HEK293 (cell line): ENCODE data around the gene CRYBB2.

ENCODE experiments used
- CTCF ChIA-PET: fragments of 350-600 bp; formaldehyde crosslinking; extraction: SDS; loops from one replicate; lab custom pipeline; 2021; ENCODE audit warnings: antibody characterized with exemption; lab: Yijun Ruan, JAX
- POLR2A ChIA-PET: fragments of 300-600 bp; formaldehyde crosslinking; extraction: SDS; loops from one replicate; lab custom pipeline; 2020; ENCODE audit warnings: antibody characterized with exemption, inconsistent platforms; lab: Yijun Ruan, JAX
- H3K27ac ChIP-seq: fragments of 200-500 bp; sonication (Bioruptor generic); 2 replicates; pipeline ENCODE4 v1.5.1; 2014; ENCODE audit warnings: low read depth, low read length, control low read depth, inconsistent platforms; ENCODE audit errors: extremely low read depth
- H3K36me3 ChIP-seq, 2 experiments: fragments of 200-500 bp in 1 of 2; sonication (Bioruptor generic) in 1 of 2; 1 replicate in 1 of 2; 2 replicates in 1 of 2; pipeline ENCODE4 v1.5.1; 2014 to 2017; ENCODE audit warnings: inconsistent platforms in 2 of 2, low read length in 2 of 2; ENCODE audit not compliant: control insufficient read depth in 2 of 2, insufficient read depth in 1 of 2
- H3K4me1 ChIP-seq: fragments of 200-500 bp; sonication (Bioruptor generic); 2 replicates; pipeline ENCODE4 v1.5.1; 2014; ENCODE audit warnings: mild to moderate bottlenecking, low read length, inconsistent platforms; ENCODE audit not compliant: control insufficient read depth, insufficient read depth
- H3K4me3 ChIP-seq: 2 replicates; pipeline ENCODE4 v1.5.1; 2011; ENCODE audit warnings: low read depth, mild to moderate bottlenecking, control low read depth, low read length, moderate library complexity
- H3K9me3 ChIP-seq: fragments of 200-500 bp; sonication (Bioruptor generic); 2 replicates; pipeline ENCODE4 v1.5.1; 2014; ENCODE audit warnings: low read depth, low read length, inconsistent platforms; ENCODE audit not compliant: control insufficient read depth, insufficient read depth
- EGR2 ChIP-seq: fragments of 450-650 bp; formaldehyde crosslinking; IDR thresholded peaks from 2 replicates; pipeline ENCODE4 v1.5.1; 2016; ENCODE audit warnings: low read depth, missing biosample characterization, missing genetic modification characterization
- SALL2 ChIP-seq: fragments of 450-650 bp; formaldehyde crosslinking; IDR thresholded peaks from 2 replicates; pipeline ENCODE4 v1.5.0; 2017; ENCODE audit warnings: missing biosample characterization, mild to moderate bottlenecking, missing genetic modification characterization, borderline replicate concordance
- SP2 ChIP-seq: fragments of 450-650 bp; formaldehyde crosslinking; IDR thresholded peaks from 2 replicates; pipeline ENCODE4 v1.5.1; 2016; ENCODE audit warnings: missing biosample characterization, missing genetic modification characterization
- ZBTB8A ChIP-seq: fragments of 450-650 bp; formaldehyde crosslinking; IDR thresholded peaks from 2 replicates; pipeline ENCODE4 v1.5.1; 2016; ENCODE audit warnings: missing biosample characterization, missing genetic modification characterization
- ZFHX2 ChIP-seq: fragments of 450-650 bp; formaldehyde crosslinking; conservative IDR thresholded peaks from 2 replicates; pipeline ENCODE4 v1.5.1; 2016; ENCODE audit warnings: missing biosample characterization, missing genetic modification characterization
- ZNF223 ChIP-seq: fragments of 450-650 bp; formaldehyde crosslinking; IDR thresholded peaks from 2 replicates; pipeline ENCODE4 v1.5.1; 2016; ENCODE audit warnings: missing biosample characterization, missing genetic modification characterization
- ZNF266 ChIP-seq: fragments of 450-650 bp; formaldehyde crosslinking; IDR thresholded peaks from 2 replicates; pipeline ENCODE4 v1.5.1; 2016; ENCODE audit warnings: missing biosample characterization, missing genetic modification characterization, low read depth
- ZNF391 ChIP-seq: fragments of 450-650 bp; formaldehyde crosslinking; IDR thresholded peaks from 2 replicates; pipeline ENCODE4 v1.5.1; 2016; ENCODE audit warnings: low read depth, missing biosample characterization, missing genetic modification characterization, borderline replicate concordance
- ZNF549 ChIP-seq: fragments of 450-650 bp; IDR thresholded peaks from 2 replicates; pipeline ENCODE4 v1.5.1; 2018; ENCODE audit warnings: missing biosample characterization, missing genetic modification characterization, mild to moderate bottlenecking, inconsistent platforms, moderate library complexity
- ZNF658 ChIP-seq: fragments of 450-650 bp; formaldehyde crosslinking; IDR thresholded peaks from 2 replicates; pipeline ENCODE4; 2016; ENCODE audit warnings: missing biosample characterization, missing genetic modification characterization
- ZNF707 ChIP-seq: fragments of 450-650 bp; formaldehyde crosslinking; IDR thresholded peaks from 2 replicates; pipeline ENCODE4 v1.5.1; 2016; ENCODE audit warnings: missing biosample characterization, missing genetic modification characterization
- ZNF768 ChIP-seq: fragments of 450-650 bp; formaldehyde crosslinking; IDR thresholded peaks from 2 replicates; pipeline ENCODE4 v1.5.1; 2018; ENCODE audit warnings: missing biosample characterization, mild to moderate bottlenecking, missing genetic modification characterization
- ZSCAN23 ChIP-seq: fragments of 450-650 bp; formaldehyde crosslinking; IDR thresholded peaks from 2 replicates; pipeline ENCODE4 v1.5.1; 2016; ENCODE audit warnings: missing biosample characterization, missing genetic modification characterization
- TF ChIP-seq, protein P1 (sequence below): fragments of 450-650 bp; formaldehyde crosslinking; IDR thresholded peaks from 2 replicates; pipeline ENCODE4 v1.5.1; 2016; ENCODE audit warnings: missing biosample characterization, missing genetic modification characterization, borderline replicate concordance
- TF ChIP-seq, protein P2 (sequence below): fragments of 450-650 bp; formaldehyde crosslinking; IDR thresholded peaks from 2 replicates; pipeline ENCODE4 v1.5.1; 2017; ENCODE audit warnings: missing biosample characterization, missing genetic modification characterization
- TF ChIP-seq, protein P3 (sequence below): fragments of 450-650 bp; formaldehyde crosslinking; IDR thresholded peaks from 2 replicates; pipeline ENCODE4 v1.5.1; 2017; ENCODE audit warnings: missing biosample characterization, missing genetic modification characterization
- TF ChIP-seq, protein P4 (sequence below): fragments of 450-650 bp; formaldehyde crosslinking; optimal IDR thresholded peaks from 2 replicates; pipeline ENCODE3; 2016; ENCODE audit warnings: missing biosample characterization, mild to moderate bottlenecking, missing genetic modification characterization

CRYBB2 gene

GRCh38 chr22:25223269-25223850 is 3.9 kb downstream of the CRYBB2 start:
- H3K36me3 ChIP-seq, result no peaks in the 10 kb centered on the region
- no peak overlapping the region for H3K27ac ChIP-seq
- H3K4me1 ChIP-seq, result no peaks in the 10 kb centered on the region
- POLR2A ChIA-PET, result no interaction called here
- H3K4me3 ChIP-seq, result no peak overlapping the region
- no peaks in the 10 kb centered on the region for H3K9me3 ChIP-seq
- no peak for TF ChIP-seq ZBTB8A (tag by site-specific recombination)
- TF ChIP-seq ZNF707 (tag by site-specific recombination), result no peak
- no peak for TF ChIP-seq SALL2 (tag by site-specific recombination)
- TF ChIP-seq ZNF768 (tag by site-specific recombination), result no peak
- no peak for TF ChIP-seq ZNF658
- TF ChIP-seq ZNF223, result no peak
- CTCF ChIA-PET, result no interaction called here

GRCh38 chr22:25228822-25229221 is 9.4 kb downstream of the CRYBB2 start:
- Histone ChIP-seq H3K36me3 (no peaks in the 10 kb centered on the region), H3K9me3 (no peaks in the 10 kb centered on the region), H3K4me1 (no peaks in the 10 kb centered on the region), H3K4me3 (no peak overlapping the region), H3K27ac (no peak overlapping the region)
- ChIA-PET POLR2A (no interaction called here), CTCF (no interaction called here)
- TF ChIP-seq, protein P1, sequence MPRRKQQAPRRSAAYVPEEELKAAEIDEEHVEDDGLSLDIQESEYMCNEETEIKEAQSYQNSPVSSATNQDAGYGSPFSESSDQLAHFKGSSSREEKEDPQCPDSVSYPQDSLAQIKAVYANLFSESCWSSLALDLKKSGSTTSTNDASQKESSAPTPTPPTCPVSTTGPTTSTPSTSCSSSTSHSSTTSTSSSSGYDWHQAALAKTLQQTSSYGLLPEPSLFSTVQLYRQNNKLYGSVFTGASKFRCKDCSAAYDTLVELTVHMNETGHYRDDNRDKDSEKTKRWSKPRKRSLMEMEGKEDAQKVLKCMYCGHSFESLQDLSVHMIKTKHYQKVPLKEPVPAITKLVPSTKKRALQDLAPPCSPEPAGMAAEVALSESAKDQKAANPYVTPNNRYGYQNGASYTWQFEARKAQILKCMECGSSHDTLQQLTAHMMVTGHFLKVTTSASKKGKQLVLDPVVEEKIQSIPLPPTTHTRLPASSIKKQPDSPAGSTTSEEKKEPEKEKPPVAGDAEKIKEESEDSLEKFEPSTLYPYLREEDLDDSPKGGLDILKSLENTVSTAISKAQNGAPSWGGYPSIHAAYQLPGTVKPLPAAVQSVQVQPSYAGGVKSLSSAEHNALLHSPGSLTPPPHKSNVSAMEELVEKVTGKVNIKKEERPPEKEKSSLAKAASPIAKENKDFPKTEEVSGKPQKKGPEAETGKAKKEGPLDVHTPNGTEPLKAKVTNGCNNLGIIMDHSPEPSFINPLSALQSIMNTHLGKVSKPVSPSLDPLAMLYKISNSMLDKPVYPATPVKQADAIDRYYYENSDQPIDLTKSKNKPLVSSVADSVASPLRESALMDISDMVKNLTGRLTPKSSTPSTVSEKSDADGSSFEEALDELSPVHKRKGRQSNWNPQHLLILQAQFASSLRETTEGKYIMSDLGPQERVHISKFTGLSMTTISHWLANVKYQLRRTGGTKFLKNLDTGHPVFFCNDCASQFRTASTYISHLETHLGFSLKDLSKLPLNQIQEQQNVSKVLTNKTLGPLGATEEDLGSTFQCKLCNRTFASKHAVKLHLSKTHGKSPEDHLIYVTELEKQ, result no peak
- TF ChIP-seq, protein P2, sequence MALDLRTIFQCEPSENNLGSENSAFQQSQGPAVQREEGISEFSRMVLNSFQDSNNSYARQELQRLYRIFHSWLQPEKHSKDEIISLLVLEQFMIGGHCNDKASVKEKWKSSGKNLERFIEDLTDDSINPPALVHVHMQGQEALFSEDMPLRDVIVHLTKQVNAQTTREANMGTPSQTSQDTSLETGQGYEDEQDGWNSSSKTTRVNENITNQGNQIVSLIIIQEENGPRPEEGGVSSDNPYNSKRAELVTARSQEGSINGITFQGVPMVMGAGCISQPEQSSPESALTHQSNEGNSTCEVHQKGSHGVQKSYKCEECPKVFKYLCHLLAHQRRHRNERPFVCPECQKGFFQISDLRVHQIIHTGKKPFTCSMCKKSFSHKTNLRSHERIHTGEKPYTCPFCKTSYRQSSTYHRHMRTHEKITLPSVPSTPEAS, result peak; percentile 98
- TF ChIP-seq, protein P3, sequence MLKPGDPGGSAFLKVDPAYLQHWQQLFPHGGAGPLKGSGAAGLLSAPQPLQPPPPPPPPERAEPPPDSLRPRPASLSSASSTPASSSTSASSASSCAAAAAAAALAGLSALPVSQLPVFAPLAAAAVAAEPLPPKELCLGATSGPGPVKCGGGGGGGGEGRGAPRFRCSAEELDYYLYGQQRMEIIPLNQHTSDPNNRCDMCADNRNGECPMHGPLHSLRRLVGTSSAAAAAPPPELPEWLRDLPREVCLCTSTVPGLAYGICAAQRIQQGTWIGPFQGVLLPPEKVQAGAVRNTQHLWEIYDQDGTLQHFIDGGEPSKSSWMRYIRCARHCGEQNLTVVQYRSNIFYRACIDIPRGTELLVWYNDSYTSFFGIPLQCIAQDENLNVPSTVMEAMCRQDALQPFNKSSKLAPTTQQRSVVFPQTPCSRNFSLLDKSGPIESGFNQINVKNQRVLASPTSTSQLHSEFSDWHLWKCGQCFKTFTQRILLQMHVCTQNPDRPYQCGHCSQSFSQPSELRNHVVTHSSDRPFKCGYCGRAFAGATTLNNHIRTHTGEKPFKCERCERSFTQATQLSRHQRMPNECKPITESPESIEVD (tag by site-specific recombination), result no peak
- TF ChIP-seq ZNF549 (no peak), EGR2 (tag by site-specific recombination) (peak; percentile 92), SP2 (no peak), ZNF266 (tag by site-specific recombination) (no peak), ZNF391 (tag by site-specific recombination) (no peak), ZFHX2 (tag by site-specific recombination) (peak; percentile 91), ZSCAN23 (tag by site-specific recombination) (no peak)
- TF ChIP-seq, protein P4, sequence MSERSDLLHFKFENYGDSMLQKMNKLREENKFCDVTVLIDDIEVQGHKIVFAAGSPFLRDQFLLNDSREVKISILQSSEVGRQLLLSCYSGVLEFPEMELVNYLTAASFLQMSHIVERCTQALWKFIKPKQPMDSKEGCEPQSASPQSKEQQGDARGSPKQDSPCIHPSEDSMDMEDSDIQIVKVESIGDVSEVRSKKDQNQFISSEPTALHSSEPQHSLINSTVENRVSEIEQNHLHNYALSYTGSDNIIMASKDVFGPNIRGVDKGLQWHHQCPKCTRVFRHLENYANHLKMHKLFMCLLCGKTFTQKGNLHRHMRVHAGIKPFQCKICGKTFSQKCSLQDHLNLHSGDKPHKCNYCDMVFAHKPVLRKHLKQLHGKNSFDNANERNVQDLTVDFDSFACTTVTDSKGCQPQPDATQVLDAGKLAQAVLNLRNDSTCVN (tag by site-specific recombination), result peak; percentile 17
